K562 (cell line): ENCODE results near the gene ITPR2. TPM values are rescaled to one million over a fixed set of nuclear protein-coding genes. Genes with fewer than 3 reads are reported as not detected.

Source experiments
- ATAC-seq: fragments of 200-7000 bp; cut with Tn5 transposase; 3 replicates; pipeline ENCODE4 v1.9.1; 2020; ENCODE audit warnings: moderate library complexity
- BruUV-seq: library from RNA; stranded (reverse); fragments of 400-500 nt; replicated peaks from 2 replicates; lab custom pipeline; 2021; lab: Mats Ljungman, UMichigan
- CTCF ChIA-PET: fragments of 300-600 bp; formaldehyde crosslinking; extraction: SDS; loops from one replicate; lab custom pipeline; 2021; ENCODE audit warnings: low intra/inter-chr PET ratio; lab: Yijun Ruan, JAX
- POLR2A ChIA-PET: fragments of 300-600, 350-650 bp; sonication (Branson Sonifier 250); formaldehyde crosslinking; extraction: SDS; loops from one replicate; lab custom pipeline; 2021; ENCODE audit warnings: antibody characterized with exemption, inconsistent platforms; lab: Yijun Ruan, JAX
- DNase-seq, 4 experiments: peaks; one replicate each; pipeline versions ENCODE4 v3.0.0 to v3.0.0-alpha.2; 2011 to 2018; ENCODE audit warnings: low spot score in 3 of 4, mixed read lengths in 3 of 4; ENCODE audit errors: extremely low read depth in 1 of 4
- FAIRE-seq: peaks from 2 replicates; lab custom pipeline; 2011; peaks lifted over from hg19 to GRCh38; lab: Jason Lieb, UNC
- H2AFZ ChIP-seq: 2 replicates; pipeline ENCODE4 v1.6.0; 2011; ENCODE audit warnings: low read depth, low read length, control low read depth, inconsistent platforms
- H3K27ac ChIP-seq: fragments of 200-600 bp; 3 replicates; pipeline ENCODE4 v1.8.0; 2011; ENCODE audit warnings: low read depth, mild to moderate bottlenecking, control low read depth, inconsistent platforms, low read length, moderate library complexity, mixed read lengths; ENCODE audit errors: extremely low read depth
- H3K27me3 ChIP-seq, 2 experiments: fragments of 300-600 bp in 1 of 2; 2 replicates in 1 of 2; 3 replicates in 1 of 2; pipeline versions ENCODE4 v1.6.0 to v1.8.0; 2011; ENCODE audit warnings: inconsistent platforms in 2 of 2, low read length in 2 of 2, mild to moderate bottlenecking in 1 of 2, mixed read lengths in 1 of 2, moderate library complexity in 1 of 2; ENCODE audit not compliant: control insufficient read depth in 2 of 2, insufficient read depth in 2 of 2
- H3K36me3 ChIP-seq: fragments of 300-600 bp; 3 replicates; pipeline ENCODE4 v1.8.0; 2011; ENCODE audit warnings: mild to moderate bottlenecking, low read length, inconsistent platforms; ENCODE audit not compliant: control insufficient read depth, insufficient read depth
- H3K4me1 ChIP-seq, 2 experiments: fragments of 200-600 bp in 1 of 2; replicated peaks in 1 of 2; 2 replicates in 1 of 2; 3 replicates in 1 of 2; pipeline versions ENCODE4 v1.5.1 to v1.8.0; 2011; ENCODE audit warnings: inconsistent platforms in 2 of 2, low read length in 2 of 2, mild to moderate bottlenecking in 1 of 2, mixed read lengths in 1 of 2, moderate library complexity in 1 of 2; ENCODE audit not compliant: control insufficient read depth in 2 of 2, insufficient read depth in 2 of 2
- H3K4me2 ChIP-seq: 2 replicates; pipeline ENCODE4 v1.6.1; 2011; ENCODE audit warnings: low read length, control low read depth, inconsistent platforms, mixed read lengths; ENCODE audit not compliant: insufficient read depth
- H3K4me3 ChIP-seq: fragments of 200-600 bp; sonication (generic), shearing (Covaris generic); 2 replicates; pipeline ENCODE4 v1.5.1; 2016; ENCODE audit warnings: control low read depth, inconsistent platforms
- H3K79me2 ChIP-seq: fragments of 200-600 bp; 3 replicates; pipeline ENCODE4 v1.8.0; 2011; ENCODE audit warnings: low read length, inconsistent platforms; ENCODE audit not compliant: control insufficient read depth, insufficient read depth
- H3K9ac ChIP-seq, 2 experiments: 2 replicates each; pipeline versions ENCODE4 v1.6.0 to v1.6.1; 2011; ENCODE audit warnings: low read depth in 2 of 2, low read length in 2 of 2, control low read depth in 1 of 2, inconsistent platforms in 1 of 2, mild to moderate bottlenecking in 1 of 2, mixed read lengths in 1 of 2; ENCODE audit not compliant: insufficient read depth in 1 of 2
- H3K9me1 ChIP-seq: one replicate; pipeline ENCODE4 v1.6.0; 2011; ENCODE audit warnings: inconsistent platforms, mild to moderate bottlenecking, low read length, moderate library complexity; ENCODE audit not compliant: control insufficient read depth, insufficient read depth
- H3K9me3 ChIP-seq: replicated peaks from 2 replicates; pipeline ENCODE4 v1.5.1; 2011; ENCODE audit warnings: low read depth, low read length, inconsistent platforms; ENCODE audit not compliant: control insufficient read depth, insufficient read depth
- H4K20me1 ChIP-seq: replicated peaks from 2 replicates; pipeline ENCODE4 v1.6.1; 2011; ENCODE audit warnings: low read length, inconsistent platforms, mixed read lengths; ENCODE audit not compliant: control insufficient read depth, insufficient read depth
- ARNT ChIP-seq, 2 experiments: fragments of 450-650 bp; IDR thresholded peaks; 2 replicates each; pipeline ENCODE4 v1.6.1; 2016; ENCODE audit warnings: mild to moderate bottlenecking in 1 of 2
- IRF2 ChIP-seq: sonication (generic); formaldehyde crosslinking; IDR thresholded peaks from 2 replicates; pipeline ENCODE4 v1.8.1; 2022; ENCODE audit warnings: mild to moderate bottlenecking, missing genetic modification reagents
- RBM15 ChIP-seq: fragments of 200-400 bp; formaldehyde crosslinking; IDR thresholded peaks from 2 replicates; pipeline ENCODE4 v1.6.1; 2018; ENCODE audit warnings: mild to moderate bottlenecking, low read length, moderate library complexity; ENCODE audit not compliant: insufficient read depth
- SMAD1 ChIP-seq: fragments of 150-350 bp; IDR thresholded peaks from 2 replicates; pipeline ENCODE4 v1.6.1; 2014; ENCODE audit warnings: low read length, low read depth; ENCODE audit not compliant: partially characterized antibody
- SRSF7 ChIP-seq: fragments of 200-400 bp; formaldehyde crosslinking; optimal IDR thresholded peaks from 2 replicates; pipeline ENCODE3; 2017; ENCODE audit warnings: mild to moderate bottlenecking, low read depth, low read length
- ZNF766 ChIP-seq: fragments of 200-800 bp; sonication (Bioruptor generic); conservative IDR thresholded peaks from 2 replicates; pipeline ENCODE4 v1.6.1; 2016; ENCODE audit warnings: missing genetic modification characterization, missing compliant biosample characterization
- WGBS: fragments of 100-300 bp; shearing (Covaris generic); methylation state at CpG from one replicate; pipeline ENCODE4 v1.1.6; 2016; ENCODE audit warnings: low coverage, mixed read lengths; ENCODE audit not compliant: insufficient coverage; ENCODE audit errors: missing lambda C conversion rate; 5-methylcytosine and 5-hydroxymethylcytosine counted together
- in situ Hi-C: fragments of 300-500 bp; cut with MboI; formaldehyde crosslinking; loops from 4 replicates; pipeline ENCODE4 v1.15.0; 2018; ENCODE audit warnings: inconsistent platforms, mixed read lengths
- intact Hi-C: fragments of 100-400 bp; cut with micrococcal nuclease; formaldehyde crosslinking; loops from 2 replicates; pipeline ENCODE4 v1.14.2; 2022
- polyA plus RNA-seq, 8 experiments: library from polyadenylated mRNA; depleted of rRNA in 4 of 8; stranded (reverse) in 5 of 8; unstranded in 3 of 8; fragments of >200 nt; fragmentation: Nextera tagmentation in 2 of 8; fragmentation: Illumina TruSeq in 1 of 8; extraction: Ambion mirVana in 2 of 8; extraction: Trizol in 1 of 8; gene quantifications; 2 replicates each; pipeline versions ENCODE4 v1.2.1 to v1.2.3, GENCODE V29; 2011 to 2014; ENCODE audit warnings: inconsistent platforms in 1 of 8, missing spikeins in 1 of 8
- total RNA-seq, 7 experiments: library from RNA; depleted of rRNA in 6 of 7; stranded (reverse); fragments of >200 nt in 6 of 7; fragmentation: Illumina TruSeq in 2 of 7; extraction: Trizol in 2 of 7; gene quantifications; 2 replicates each; pipeline versions ENCODE4 v1.2.1 to v1.2.3, GENCODE V29; 2011 to 2021; ENCODE audit warnings: low replicate concordance in 1 of 7
- TF ChIP-seq, protein P1 (sequence below): sonication (generic); formaldehyde crosslinking; IDR thresholded peaks from 2 replicates; pipeline ENCODE4 v1.8.1; 2023; ENCODE audit warnings: mild to moderate bottlenecking, missing genetic modification reagents
- TF ChIP-seq, protein P2 (sequence below): fragments of 250-450 bp; sonication (Bioruptor Pico); IDR thresholded peaks from 2 replicates; pipeline ENCODE4 v1.5.0; 2020; ENCODE audit warnings: mild to moderate bottlenecking, borderline replicate concordance

The ITPR2 gene
- total and polyA plus RNA-seq, 9 of the 15 experiments (the other 6 are each of a cell fraction or from before 2014, with no cell fraction given): 0.21 to 3.3 (median 0.95) TPM

DNA sequence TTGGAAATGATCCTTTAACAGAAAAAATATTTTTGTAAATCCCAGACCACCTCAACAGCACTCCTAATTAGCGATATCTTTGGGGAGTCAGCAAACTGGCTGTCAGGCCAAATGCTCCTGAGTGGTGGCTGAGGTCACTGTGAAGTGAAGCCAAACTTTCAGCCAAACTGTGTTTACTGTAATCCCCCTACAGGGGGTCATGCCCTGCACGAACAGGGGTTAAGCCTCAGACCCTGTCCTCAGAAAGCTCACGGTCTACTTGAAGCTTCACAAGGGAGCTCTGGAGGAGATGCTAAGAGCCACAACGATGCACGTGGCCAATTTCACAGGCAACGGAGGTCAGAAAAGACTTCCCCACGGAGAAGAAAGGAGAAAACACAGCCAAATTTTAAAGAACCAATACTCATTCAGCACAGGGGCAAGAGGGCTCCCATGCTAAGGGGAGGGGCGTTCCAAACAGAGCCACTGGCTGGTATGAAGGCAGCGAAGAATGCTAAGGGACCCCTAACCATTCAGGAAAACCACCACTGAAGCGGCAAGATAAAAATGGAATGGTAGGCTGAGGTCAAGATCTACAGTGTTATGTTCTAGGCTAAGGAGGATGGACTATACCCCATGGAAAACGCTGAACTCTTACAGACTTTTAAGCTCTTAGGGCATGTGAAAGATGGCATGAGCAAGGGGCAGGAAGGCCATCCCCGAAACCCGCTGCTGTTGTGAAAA is 105.4 kb downstream of the ITPR2 start:
- in situ Hi-C loops (no loop called here), intact Hi-C loops (no loop called here)
- FAIRE-seq (no peak), ATAC-seq (no peak), DNase-seq (no peak)
- H3K27me3 ChIP-seq: peaks cover 0 to 8% of the 10 kb centered on the region in 2 experiments; a peak in 1 of 5 replicates
- no peaks in the 10 kb centered on the region for H3K9me3 ChIP-seq
- WGBS: 0% methylated on average over 13 of the region's 13 CpGs
- H3K9ac ChIP-seq: no peak overlapping the region
- no peaks in the 10 kb centered on the region for H3K4me1 ChIP-seq
- H3K4me3 ChIP-seq: no peak overlapping the region
- H3K9me1 ChIP-seq: no peaks in the 10 kb centered on the region
- no TSS peak for BruUV-seq
- H3K79me2 ChIP-seq: no peaks in the 10 kb centered on the region
- no peak overlapping the region for H3K4me2 ChIP-seq
- H4K20me1 ChIP-seq: no peaks in the 10 kb centered on the region
- H2AFZ ChIP-seq: no peak overlapping the region
- no peak overlapping the region for H3K27ac ChIP-seq
- POLR2A ChIA-PET: no interaction called here
- H3K36me3 ChIP-seq: no peaks in the 10 kb centered on the region
- TF ChIP-seq SMAD1 (no peak), ZNF766 (CRISPR knock-in tag) (no peak), IRF2 (CRISPR knock-in tag) (no peak), RBM15 (no peak), SRSF7 (no peak), ARNT (IDR thresholded peaks at IDR 0.05) (no peak)
- TF ChIP-seq, protein P1, sequence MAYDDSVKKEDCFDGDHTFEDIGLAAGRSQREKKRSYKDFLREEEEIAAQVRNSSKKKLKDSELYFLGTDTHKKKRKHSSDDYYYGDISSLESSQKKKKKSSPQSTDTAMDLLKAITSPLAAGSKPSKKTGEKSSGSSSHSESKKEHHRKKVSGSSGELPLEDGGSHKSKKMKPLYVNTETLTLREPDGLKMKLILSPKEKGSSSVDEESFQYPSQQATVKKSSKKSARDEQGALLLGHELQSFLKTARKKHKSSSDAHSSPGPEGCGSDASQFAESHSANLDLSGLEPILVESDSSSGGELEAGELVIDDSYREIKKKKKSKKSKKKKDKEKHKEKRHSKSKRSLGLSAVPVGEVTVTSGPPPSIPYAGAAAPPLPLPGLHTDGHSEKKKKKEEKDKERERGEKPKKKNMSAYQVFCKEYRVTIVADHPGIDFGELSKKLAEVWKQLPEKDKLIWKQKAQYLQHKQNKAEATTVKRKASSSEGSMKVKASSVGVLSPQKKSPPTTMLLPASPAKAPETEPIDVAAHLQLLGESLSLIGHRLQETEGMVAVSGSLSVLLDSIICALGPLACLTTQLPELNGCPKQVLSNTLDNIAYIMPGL (CRISPR knock-in tag): no peak
- TF ChIP-seq, protein P2, sequence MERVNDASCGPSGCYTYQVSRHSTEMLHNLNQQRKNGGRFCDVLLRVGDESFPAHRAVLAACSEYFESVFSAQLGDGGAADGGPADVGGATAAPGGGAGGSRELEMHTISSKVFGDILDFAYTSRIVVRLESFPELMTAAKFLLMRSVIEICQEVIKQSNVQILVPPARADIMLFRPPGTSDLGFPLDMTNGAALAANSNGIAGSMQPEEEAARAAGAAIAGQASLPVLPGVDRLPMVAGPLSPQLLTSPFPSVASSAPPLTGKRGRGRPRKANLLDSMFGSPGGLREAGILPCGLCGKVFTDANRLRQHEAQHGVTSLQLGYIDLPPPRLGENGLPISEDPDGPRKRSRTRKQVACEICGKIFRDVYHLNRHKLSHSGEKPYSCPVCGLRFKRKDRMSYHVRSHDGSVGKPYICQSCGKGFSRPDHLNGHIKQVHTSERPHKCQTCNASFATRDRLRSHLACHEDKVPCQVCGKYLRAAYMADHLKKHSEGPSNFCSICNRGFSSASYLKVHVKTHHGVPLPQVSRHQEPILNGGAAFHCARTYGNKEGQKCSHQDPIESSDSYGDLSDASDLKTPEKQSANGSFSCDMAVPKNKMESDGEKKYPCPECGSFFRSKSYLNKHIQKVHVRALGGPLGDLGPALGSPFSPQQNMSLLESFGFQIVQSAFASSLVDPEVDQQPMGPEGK (CRISPR knock-in tag): no peak
- CTCF ChIA-PET: interaction anchor here (0.6 kb wide), 1 partner anchor 59 kb away, joined by 3 read pairs; no protein-coding TSS in a partner anchor
